GM21528 (cell line): ENCODE measurements around the gene CELF4.

ENCODE experiments used
- ATAC-seq: cut with Tn5 transposase; IDR thresholded peaks from one replicate; pipeline ENCODE4 v1.9.1; 2021; ENCODE audit warnings: mild to moderate bottlenecking, moderate library complexity; ENCODE audit not compliant: unreplicated experiment, low FRiP score

Gene CELF4

GRCh38 chr18:37207343-37207742 lies 358.3 kb downstream of the CELF4 start:
- no peak for ATAC-seq

GRCh38 chr18:37199741-37200140 lies 365.9 kb downstream of the CELF4 start:
- no peak for ATAC-seq
